Activated CD8-positive, alpha-beta memory T cell treated with anti-CD3 and anti-CD28 coated beads, Interleukin-2, amount 50 U/mL, for 48 hours (primary cell): ENCODE results near the gene AANAT.
"Not testable (repeated sequence)": the region's sequence is repeated elsewhere in the genome, so short reads cannot be mapped to it uniquely, and the experiment has no call there.

Experiments
- DNase-seq: peaks from one replicate; pipeline ENCODE4 v3.0.0-alpha.2; 2020

Gene AANAT

GRCh38 chr17:76510831-76511244, 43.4 kb downstream of the AANAT start:
- no peak for DNase-seq

GRCh38 chr17:76511668-76512365, 44.4 kb downstream of the AANAT start:
- DNase-seq = no peak

GRCh38 chr17:76512366-76513305, 45.2 kb downstream of the AANAT start:
- no peak for DNase-seq

- no peak for DNase-seq
These were observed 45.9 kb downstream of the AANAT start for GRCh38 chr17:76513306-76513692.

- not testable (repeated sequence) for DNase-seq
These were observed 47.0 kb downstream of the AANAT start for GRCh38 chr17:76514355-76514754.

GRCh38 chr17:76515274-76515949, 48.0 kb downstream of the AANAT start:
- peak; percentile 87 for DNase-seq

GRCh38 chr17:76517638-76518038, 50.2 kb downstream of the AANAT start:
- no peak for DNase-seq

- no peak for DNase-seq
These were observed 51.9 kb downstream of the AANAT start for GRCh38 chr17:76519048-76519966.
